Esophagus squamous epithelium (tissue), 4 donors: ENCODE results near the gene AGBL1.

Source experiments
- CTCF ChIP-seq, 6 experiments: fragments of 450-650 bp in 4 of 6; fragments of 200-600 bp in 2 of 6; sonication (generic) in 2 of 6; IDR thresholded peaks; one replicate each; pipeline ENCODE4 v1.5.1; 2016 to 2019; ENCODE audit warnings: antibody characterized with exemption in 6 of 6, mild to moderate bottlenecking in 4 of 6, moderate library complexity in 4 of 6
- POLR2A ChIP-seq, 4 donors: fragments of 450-650 bp; IDR thresholded peaks; one replicate each; pipeline ENCODE4 v1.6.1; 2017; ENCODE audit warnings: antibody characterized with exemption in 4 of 4, mild to moderate bottlenecking in 4 of 4, moderate library complexity in 3 of 4

DNA sequence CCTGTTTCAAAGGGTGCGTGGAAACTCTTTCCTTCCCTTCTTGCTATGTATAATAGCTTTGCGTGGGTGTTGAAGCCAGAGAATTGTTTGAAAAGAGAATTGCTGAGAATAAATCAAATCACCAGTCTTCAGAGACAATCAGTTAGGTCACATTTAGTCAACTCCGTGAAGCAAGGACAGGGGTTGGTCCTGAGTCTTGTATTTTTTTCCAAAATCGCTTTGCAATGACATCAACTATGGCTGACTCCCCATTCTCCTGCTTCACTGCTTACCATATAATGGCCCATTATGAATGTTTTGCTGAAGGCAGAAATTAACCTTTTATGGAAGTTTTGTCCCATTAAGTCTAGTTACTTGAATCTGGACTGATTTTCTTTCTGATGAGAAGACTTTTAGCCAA, 852.8 kb downstream of the AGBL1 start:
- TF ChIP-seq CTCF (IDR thresholded peaks at IDR 0.05): no peak
- no peak for TF ChIP-seq POLR2A (IDR thresholded peaks at IDR 0.05)
